ENCODE data around the gene ARRB1.

The ARRB1 gene

GRCh38 chr11:75338516-75339208 is 12.8 kb downstream of the ARRB1 start:
- Histone ChIP-seq H4K20me1 (ENCODE audit: insufficient read depth, low read length) (no peaks in the 10 kb centered on the region), H3K27me3 (ENCODE audit: insufficient read depth, low read length) (no peaks in the 10 kb centered on the region), H3K36me3 (ENCODE audit: insufficient read depth, low read length) (no peaks in the 10 kb centered on the region), H2AFZ (ENCODE audit: low read length) (no peak overlapping the region), H3K9ac (ENCODE audit: low read length) (no peak overlapping the region), H3K79me2 (ENCODE audit: insufficient read depth, low read length) (no peaks in the 10 kb centered on the region), H3F3A (ENCODE audit: insufficient read depth, low read length) (no peaks in the 10 kb centered on the region), H3K4me3 (ENCODE audit: low read depth, low read length, poor library complexity, severe bottlenecking) (no peak overlapping the region), H3K9me2 (ENCODE audit: low read depth, low read length) (no peaks in the 10 kb centered on the region), H3K4me1 (ENCODE audit: insufficient read depth, low read length, severe bottlenecking) (no peaks in the 10 kb centered on the region), H3K4me2 (ENCODE audit: low read length) (no peak overlapping the region), H3K27ac (ENCODE audit: low read depth, low read length, poor library complexity, severe bottlenecking) (no peak overlapping the region), H3K9me3 (ENCODE audit: low read length) (no peaks in the 10 kb centered on the region)
- no peak for TF ChIP-seq EZH2 (IDR thresholded peaks at IDR 0.05; ENCODE audit: borderline replicate concordance, low read length)
- TF ChIP-seq CTCF (IDR thresholded peaks at IDR 0.05; ENCODE audit: low read length) = no peak

GRCh38 chr11:75337195-75337654 is 14.2 kb downstream of the ARRB1 start:
- no peaks in the 10 kb centered on the region for H3K4me1 ChIP-seq (ENCODE audit: insufficient read depth, low read length, severe bottlenecking)
- no peaks in the 10 kb centered on the region for H3K79me2 ChIP-seq (ENCODE audit: insufficient read depth, low read length)
- no peak overlapping the region for H2AFZ ChIP-seq (ENCODE audit: low read length)
- no peak overlapping the region for H3K9ac ChIP-seq (ENCODE audit: low read length)
- TF ChIP-seq CTCF (IDR thresholded peaks at IDR 0.05; ENCODE audit: low read length) = no peak
- TF ChIP-seq EZH2 (IDR thresholded peaks at IDR 0.05; ENCODE audit: borderline replicate concordance, low read length) = no peak
- H3K4me3 ChIP-seq (ENCODE audit: low read depth, low read length, poor library complexity, severe bottlenecking) = no peak overlapping the region
- H3F3A ChIP-seq (ENCODE audit: insufficient read depth, low read length) = no peaks in the 10 kb centered on the region
- no peak overlapping the region for H3K4me2 ChIP-seq (ENCODE audit: low read length)
- H3K9me3 ChIP-seq (ENCODE audit: low read length) = no peaks in the 10 kb centered on the region
- no peak overlapping the region for H3K27ac ChIP-seq (ENCODE audit: low read depth, low read length, poor library complexity, severe bottlenecking)
- no peaks in the 10 kb centered on the region for H3K9me2 ChIP-seq (ENCODE audit: low read depth, low read length)
- no peaks in the 10 kb centered on the region for H3K27me3 ChIP-seq (ENCODE audit: insufficient read depth, low read length)
- no peaks in the 10 kb centered on the region for H3K36me3 ChIP-seq (ENCODE audit: insufficient read depth, low read length)
- no peaks in the 10 kb centered on the region for H4K20me1 ChIP-seq (ENCODE audit: insufficient read depth, low read length)

DNA sequence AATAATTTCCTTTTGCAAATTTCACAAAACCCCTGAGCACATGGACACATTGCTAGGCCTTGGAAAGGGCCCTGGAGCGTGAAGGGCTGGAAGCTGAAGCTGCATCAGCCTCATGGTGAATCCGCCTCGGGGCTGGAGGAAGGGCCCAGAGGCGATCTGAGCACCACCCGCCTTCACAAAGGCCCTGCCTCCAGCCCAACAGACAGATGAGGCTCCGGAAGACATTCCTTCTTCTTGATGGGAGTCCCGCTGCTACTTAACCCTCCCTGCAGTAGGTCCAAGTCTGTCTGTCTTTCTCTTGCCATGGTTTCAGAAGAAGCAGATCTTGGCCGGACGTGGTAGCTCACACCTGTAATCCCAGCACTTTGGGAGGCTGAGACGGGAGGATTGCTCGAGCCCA is 16.5 kb downstream of the ARRB1 start:
- no peak overlapping the region for H3K4me3 ChIP-seq (ENCODE audit: low read depth, low read length, poor library complexity, severe bottlenecking)
- TF ChIP-seq EZH2 (IDR thresholded peaks at IDR 0.05; ENCODE audit: borderline replicate concordance, low read length) = no peak
- TF ChIP-seq CTCF (IDR thresholded peaks at IDR 0.05; ENCODE audit: low read length) = no peak
- no peaks in the 10 kb centered on the region for H4K20me1 ChIP-seq (ENCODE audit: insufficient read depth, low read length)
- no peak overlapping the region for H3K9ac ChIP-seq (ENCODE audit: low read length)
- no peaks in the 10 kb centered on the region for H3K9me2 ChIP-seq (ENCODE audit: low read depth, low read length)
- no peaks in the 10 kb centered on the region for H3K9me3 ChIP-seq (ENCODE audit: low read length)
- no peaks in the 10 kb centered on the region for H3F3A ChIP-seq (ENCODE audit: insufficient read depth, low read length)
- H3K27me3 ChIP-seq (ENCODE audit: insufficient read depth, low read length) = no peaks in the 10 kb centered on the region
- no peak overlapping the region for H2AFZ ChIP-seq (ENCODE audit: low read length)
- no peak overlapping the region for H3K4me2 ChIP-seq (ENCODE audit: low read length)
- no peaks in the 10 kb centered on the region for H3K36me3 ChIP-seq (ENCODE audit: insufficient read depth, low read length)
- H3K27ac ChIP-seq (ENCODE audit: low read depth, low read length, poor library complexity, severe bottlenecking) = no peak overlapping the region
- no peaks in the 10 kb centered on the region for H3K4me1 ChIP-seq (ENCODE audit: insufficient read depth, low read length, severe bottlenecking)
- no peaks in the 10 kb centered on the region for H3K79me2 ChIP-seq (ENCODE audit: insufficient read depth, low read length)

All from OCI-LY1 (cell line).